CD4-positive, alpha-beta T cell (primary cell): Measurements from ENCODE around the gene PWWP2A. TPM values are rescaled to one million over a fixed set of nuclear protein-coding genes. Genes with fewer than 3 reads are reported as not detected.

ENCODE experiments used
- ATAC-seq: fragments of 200-7000 bp; cut with Tn5 transposase; one replicate; pipeline ENCODE4 v1.10.0; 2022; ENCODE audit warnings: mild to moderate bottlenecking; ENCODE audit not compliant: poor library complexity
- CTCF ChIA-PET: fragments of 350-600 bp; sonication (Branson Sonifier 250); formaldehyde crosslinking; loops from one replicate; lab custom pipeline; 2021; ENCODE audit warnings: antibody characterized with exemption, inconsistent platforms; lab: Charles Lee
- POLR2A ChIA-PET: fragments of 350-600 bp; sonication (Branson Sonifier 250); formaldehyde crosslinking; loops from one replicate; lab custom pipeline; 2021; ENCODE audit warnings: antibody characterized with exemption, inconsistent platforms; lab: Charles Lee
- DNase-seq, 14 experiments: peaks; one replicate each; pipeline ENCODE4 v3.0.0-alpha.2; 2013 to 2020; ENCODE audit warnings: mixed read lengths in 2 of 14
- H3K27ac ChIP-seq, 2 donors: one replicate each; pipeline versions ENCODE4 v1.5.1 to v1.7.0; 2013; ENCODE audit warnings: low read length in 2 of 2, low read depth in 1 of 2, mild to moderate bottlenecking in 1 of 2
- H3K27me3 ChIP-seq, 2 experiments: 1 replicate in 1 of 2; 2 replicates in 1 of 2; pipeline versions ENCODE4 v1.6.1 to v1.7.0; 2013; ENCODE audit warnings: low read length in 2 of 2, control low read depth in 1 of 2, mild to moderate bottlenecking in 1 of 2, moderate library complexity in 1 of 2; ENCODE audit not compliant: insufficient read depth in 2 of 2, control insufficient read depth in 1 of 2
- H3K36me3 ChIP-seq: one replicate; pipeline ENCODE4 v1.6.1; 2013; ENCODE audit warnings: low read length, control low read depth; ENCODE audit not compliant: insufficient read depth
- H3K4me1 ChIP-seq: one replicate; pipeline ENCODE4 v1.6.1; 2013; ENCODE audit warnings: low read length, control low read depth; ENCODE audit not compliant: insufficient read depth
- H3K4me3 ChIP-seq: one replicate; pipeline ENCODE4 v1.5.1; 2013; ENCODE audit warnings: mild to moderate bottlenecking, low read length, moderate library complexity
- H3K9me3 ChIP-seq, 2 experiments: 1 replicate in 1 of 2; 2 replicates in 1 of 2; pipeline versions ENCODE4 v1.6.1 to v1.7.0; 2013; ENCODE audit warnings: low read length in 2 of 2, mild to moderate bottlenecking in 2 of 2, control low read depth in 1 of 2, moderate library complexity in 1 of 2; ENCODE audit not compliant: control insufficient read depth in 1 of 2, insufficient read depth in 1 of 2
- H3K27ac Mint-ChIP-seq: one replicate; pipeline ENCODE4 v1.8.0; 2020; ENCODE audit warnings: mixed read lengths
- H3K27me3 Mint-ChIP-seq: one replicate; pipeline ENCODE4 v1.8.0; 2021; ENCODE audit warnings: mixed read lengths
- H3K36me3 Mint-ChIP-seq: one replicate; pipeline ENCODE4 v1.8.0; 2021; ENCODE audit warnings: low read depth, mixed read lengths
- H3K4me1 Mint-ChIP-seq: one replicate; pipeline ENCODE4 v1.8.0; 2021; ENCODE audit warnings: low read depth, mixed read lengths
- H3K4me3 Mint-ChIP-seq: one replicate; pipeline ENCODE4 v1.8.0; 2020; ENCODE audit warnings: mild to moderate bottlenecking, mixed read lengths
- H3K9me3 Mint-ChIP-seq: one replicate; pipeline ENCODE4 v1.8.0; 2020; ENCODE audit warnings: mixed read lengths
- CTCF ChIP-seq: fragments of 200-600 bp; IDR thresholded peaks from one replicate; pipeline ENCODE4 v1.8.0; 2022; ENCODE audit warnings: antibody characterized with exemption, mild to moderate bottlenecking
- intact Hi-C, 2 experiments: fragments of 100-400 bp; cut with DNase I in 1 of 2; cut with micrococcal nuclease in 1 of 2; formaldehyde crosslinking; loops; one replicate each; pipeline versions ENCODE4 v1.15.1 to v1.9.0; 2023 to 2025; cut with DNase I, micrococcal nuclease
- total RNA-seq, 174 experiments: library from RNA in 2 of 174; stranded (reverse) in 2 of 174; gene quantifications; one replicate each; pipeline ENCODE4 v1.2.3 and lab custom pipeline; 2021 to 2026

The PWWP2A gene
- total RNA-seq, 2 experiments from 2014 or later, result 18.2 to 23.2 TPM

- Mint-ChIP-seq H3K4me3 (no peak overlapping the region), H3K9me3 (no peaks in the 10 kb centered on the region), H3K4me1 (no peaks in the 10 kb centered on the region), H3K27me3 (peaks cover 9% of the 10 kb centered on the region), H3K27ac (no peak overlapping the region), H3K36me3 (no peaks in the 10 kb centered on the region)
- ATAC-seq (no peak), DNase-seq (no peak)
- ChIA-PET POLR2A (no interaction called here), CTCF (no interaction called here)
- no peak overlapping the region for H3K27ac ChIP-seq
- H3K4me3 ChIP-seq, result no peak overlapping the region
- peaks cover 4% of the 10 kb centered on the region for H3K4me1 ChIP-seq
- H3K36me3 ChIP-seq, result no peaks in the 10 kb centered on the region
- intact Hi-C loops, result no loop called here
- TF ChIP-seq CTCF, result no peak
- H3K27me3 ChIP-seq, result peaks cover 0 to under 1% of the 10 kb centered on the region in 2 experiments
- no peaks in the 10 kb centered on the region for H3K9me3 ChIP-seq
Measured at GRCh38 chr5:160159991-160160792, 40.9 kb upstream of the PWWP2A start.

GRCh38 chr5:160158087-160158486 lies 38.8 kb upstream of the PWWP2A start:
- Mint-ChIP-seq H3K27me3 (peaks cover 4% of the 10 kb centered on the region), H3K27ac (no peak overlapping the region), H3K9me3 (no peaks in the 10 kb centered on the region), H3K36me3 (no peaks in the 10 kb centered on the region), H3K4me3 (no peak overlapping the region), H3K4me1 (no peaks in the 10 kb centered on the region)
- H3K36me3 ChIP-seq, result no peaks in the 10 kb centered on the region
- POLR2A ChIA-PET, result no interaction called here
- TF ChIP-seq CTCF, result no peak
- H3K27ac ChIP-seq, result no peak overlapping the region
- ATAC-seq, result no peak
- DNase-seq, result no peak
- CTCF ChIA-PET, result no interaction called here
- H3K4me1 ChIP-seq, result no peaks in the 10 kb centered on the region
- intact Hi-C loops, result no loop called here
- H3K9me3 ChIP-seq, result no peaks in the 10 kb centered on the region
- no peak overlapping the region for H3K4me3 ChIP-seq
- H3K27me3 ChIP-seq, result no peaks in the 10 kb centered on the region

DNA sequence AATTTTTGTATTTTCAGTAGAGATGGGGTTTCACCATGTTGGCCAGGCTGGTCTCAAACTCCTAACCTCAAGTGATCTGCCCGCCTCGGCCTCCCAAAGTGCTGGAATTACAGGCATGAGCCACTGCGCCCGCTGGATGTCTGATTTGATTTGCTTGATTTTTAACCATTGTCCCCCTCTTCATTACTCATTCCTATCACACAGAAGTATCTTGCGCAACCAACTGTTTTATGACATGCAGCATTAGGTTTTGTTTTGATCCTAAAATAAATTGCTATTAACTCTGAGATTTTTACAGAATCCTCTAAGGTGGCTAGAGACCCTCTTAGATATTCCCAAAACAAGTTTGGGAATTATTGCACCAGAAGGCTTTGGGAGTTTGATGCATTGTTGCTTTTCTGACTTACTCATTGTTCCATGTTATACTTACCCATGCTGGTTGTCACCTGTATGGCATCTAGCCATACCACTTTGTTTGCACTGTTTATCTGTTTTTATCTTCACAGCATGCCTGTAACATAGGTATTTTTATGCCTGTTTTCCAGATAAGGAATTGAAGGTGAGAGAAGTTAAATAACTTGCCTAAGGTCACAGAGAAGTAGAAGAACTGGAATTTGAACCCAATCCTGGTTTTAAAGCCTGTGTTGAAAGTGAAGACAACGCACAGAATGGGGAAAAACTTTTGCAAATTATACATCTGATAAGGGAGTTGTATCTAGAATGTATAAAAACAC lies 35.9 kb upstream of the PWWP2A start:
- Mint-ChIP-seq H3K36me3 (no peaks in the 10 kb centered on the region), H3K4me1 (peaks cover 10% of the 10 kb centered on the region), H3K27me3 (no peaks in the 10 kb centered on the region), H3K4me3 (no peak overlapping the region), H3K27ac (no peak overlapping the region), H3K9me3 (no peaks in the 10 kb centered on the region)
- no peak overlapping the region for H3K4me3 ChIP-seq
- H3K9me3 ChIP-seq, result no peaks in the 10 kb centered on the region
- POLR2A ChIA-PET, result no interaction called here
- intact Hi-C loops, result no loop called here
- no peaks in the 10 kb centered on the region for H3K36me3 ChIP-seq
- H3K27ac ChIP-seq, result no peak overlapping the region
- DNase-seq (no peak), ATAC-seq (no peak)
- TF ChIP-seq CTCF, result no peak
- CTCF ChIA-PET, result interaction anchor here (0.7 kb wide), 1 partner anchor 1986 kb away, joined by 3 read pairs; no protein-coding TSS in a partner anchor
- H3K27me3 ChIP-seq, result no peaks in the 10 kb centered on the region
- peaks cover 4% of the 10 kb centered on the region for H3K4me1 ChIP-seq
